ENCODE results near the gene SOX2. TPM values are rescaled to one million over a fixed set of nuclear protein-coding genes. Genes with fewer than 3 reads are reported as not detected.
A peak's percentile ranks its signal among the peaks of the same experiment; 100 is the strongest.

The SOX2 gene
- total RNA-seq, 1 experiment from 2014 or later: 189 TPM

GRCh38 chr3:181725830-181726229 lies 14.1 kb downstream of the SOX2 start:
- 0 out of 2 replicates have a peak, but pooled peaks have one; percentile 1 for ATAC-seq
- peaks cover 84% of the 10 kb centered on the region for H3K4me1 Mint-ChIP-seq
- H3K36me3 Mint-ChIP-seq: peaks cover 2% of the 10 kb centered on the region; the same call in 1 of the 2 replicates
- DNase-seq (ENCODE audit: low spot score): no peak
- no peak overlapping the region for H3K27ac Mint-ChIP-seq
- TF ChIP-seq USF1 (CRISPR knock-in tag; IDR thresholded peaks at IDR 0.05) (no peak), ESRRA (CRISPR knock-in tag; IDR thresholded peaks at IDR 0.05; ENCODE audit: borderline replicate concordance) (no peak), ZNF317 (CRISPR knock-in tag; IDR thresholded peaks at IDR 0.05; ENCODE audit: borderline replicate concordance, low read depth) (no peak), E2F1 (CRISPR knock-in tag; IDR thresholded peaks at IDR 0.05) (no peak)
- H3K9me3 Mint-ChIP-seq: no peaks in the 10 kb centered on the region
- peak overlapping the region; percentile 68 for H3K4me3 Mint-ChIP-seq
- ChIA-PET POLR2A (interaction anchor here (0.6 to 2.4 kb wide), 3 partner anchors 15 to 503 kb away, joined by 3 to 8 read pairs (median 6); no protein-coding TSS in a partner anchor), CTCF (interaction anchor here (0.6 to 1.9 kb wide), 4 partner anchors 11 to 445 kb away, joined by 3 to 7 read pairs (median 4); no protein-coding TSS in a partner anchor)
- peaks cover 37% of the 10 kb centered on the region for H3K27me3 Mint-ChIP-seq (ENCODE audit: low read depth)

GRCh38 chr3:181726351-181727330 lies 14.9 kb downstream of the SOX2 start:
- Mint-ChIP-seq H3K36me3 (peaks cover 2% of the 10 kb centered on the region; the same call in 1 of the 2 replicates), H3K27ac (peak overlapping the region; percentile 89), H3K9me3 (no peaks in the 10 kb centered on the region), H3K4me3 (peak overlapping the region; percentile 85), H3K4me1 (peaks cover 84% of the 10 kb centered on the region), H3K27me3 (ENCODE audit: low read depth) (peaks cover 37% of the 10 kb centered on the region)
- peak; percentile 37 for ATAC-seq
- POLR2A ChIA-PET: interaction anchor here (0.5 to 2.4 kb wide), 11 partner anchors 9 to 469 kb away, joined by 3 to 8 read pairs (median 4); no protein-coding TSS in a partner anchor
- CTCF ChIA-PET: interaction anchor here (0.6 to 1.9 kb wide), 9 partner anchors 10 to 499 kb away, joined by 3 to 7 read pairs (median 4); no protein-coding TSS in a partner anchor
- DNase-seq (ENCODE audit: low spot score): peak; percentile 81
- TF ChIP-seq E2F4 (CRISPR knock-in tag; IDR thresholded peaks at IDR 0.05; ENCODE audit: borderline replicate concordance, low read depth) (no peak), IRF1 (CRISPR knock-in tag; IDR thresholded peaks at IDR 0.05) (peak; percentile 92), FOXK1 (CRISPR knock-in tag; IDR thresholded peaks at IDR 0.05) (peak; percentile 85), AFF4 (CRISPR knock-in tag; IDR thresholded peaks at IDR 0.05; ENCODE audit: borderline replicate concordance) (peak; percentile 96; the same call in 1 of the 2 replicates), SMAD3 (CRISPR knock-in tag; IDR thresholded peaks at IDR 0.05; ENCODE audit: borderline replicate concordance) (peak; percentile 91), TP53 (CRISPR knock-in tag; IDR thresholded peaks at IDR 0.05) (peak; percentile 91), NR2C2 (CRISPR knock-in tag; IDR thresholded peaks at IDR 0.05) (no peak), FOXP4 (CRISPR knock-in tag; IDR thresholded peaks at IDR 0.05) (peak; percentile 93), ESRRA (CRISPR knock-in tag; IDR thresholded peaks at IDR 0.05; ENCODE audit: borderline replicate concordance) (peak; percentile 81), MLX (CRISPR knock-in tag; IDR thresholded peaks at IDR 0.05) (no peak), ZNF121 (CRISPR knock-in tag; IDR thresholded peaks at IDR 0.05) (no peak), ZNF232 (CRISPR knock-in tag; IDR thresholded peaks at IDR 0.05) (peak; percentile 92), NR3C1 (CRISPR knock-in tag; conservative IDR thresholded peaks at IDR 0.05; ENCODE audit: low read depth) (no peak; the same call in 1 of the 2 replicates), EMX1 (CRISPR knock-in tag; IDR thresholded peaks at IDR 0.05) (no peak), ZNF512 (CRISPR knock-in tag; IDR thresholded peaks at IDR 0.05; ENCODE audit: borderline replicate concordance) (0 out of 2 replicates have a peak, but pooled peaks have one; percentile 26), ZNF317 (CRISPR knock-in tag; IDR thresholded peaks at IDR 0.05; ENCODE audit: borderline replicate concordance, low read depth) (no peak)

All from WTC11 (cell line).